ENCODE measurements around the gene ENTR1. TPM values are rescaled to one million over a fixed set of nuclear protein-coding genes. Genes with fewer than 3 reads are reported as not detected.

Gene ENTR1
- total RNA-seq, 2 donors from 2014 or later: 19.9 to 52.5 TPM

- H3K27ac ChIP-seq: peak within 1 kb of the TSS in 1 of 2 donors; percentile 57
- peak; percentile 73 for DNase-seq (ENCODE audit: low spot score)
- H3K4me1 ChIP-seq (replicated peaks): peaks cover 12% of the 10 kb centered on the region
- H3K4me3 ChIP-seq: peak within 1 kb of the TSS; percentile 71 to 95
- TF ChIP-seq POLR2A (IDR thresholded peaks at IDR 0.05) (peak; percentile 45), CTCF (IDR thresholded peaks at IDR 0.05) (peak; percentile 94 to 99 (median 98)), POLR2AphosphoS5 (IDR thresholded peaks at IDR 0.05) (peak; percentile 75)
- no peaks in the 10 kb centered on the region for H3K9me3 ChIP-seq
- peaks cover 0 to 5% of the 10 kb centered on the region in 2 donors for H3K36me3 ChIP-seq
- no peaks in the 10 kb centered on the region for H3K27me3 ChIP-seq (replicated peaks; ENCODE audit: insufficient read depth)
- WGBS: 7% methylated on average over 55 of the region's 71 CpGs
- intact Hi-C loops (cut with DNase I): no loop called here
Observed at GRCh38 chr9:136400038-136400834, 10.2 kb downstream of the ENTR1 start, which contains the start of gene SNAPC4. Gene SNAPC4 (minus strand): TSS chr9:136400170. CDS start chr9:136398428, 1,742 bp downstream.

GRCh38 chr9:136399176-136400037 lies 11.0 kb downstream of the ENTR1 start:
- intact Hi-C loops (cut with DNase I): no loop called here
- peak overlapping the region in 1 of 2 donors; percentile 57 for H3K27ac ChIP-seq
- H3K4me3 ChIP-seq: peak overlapping the region; percentile 71 to 95
- no peak for DNase-seq (ENCODE audit: low spot score)
- H3K4me1 ChIP-seq (replicated peaks): peaks cover 12% of the 10 kb centered on the region
- H3K27me3 ChIP-seq (replicated peaks; ENCODE audit: insufficient read depth): no peaks in the 10 kb centered on the region
- TF ChIP-seq CTCF (IDR thresholded peaks at IDR 0.05) (no peak), POLR2A (IDR thresholded peaks at IDR 0.05) (no peak), POLR2AphosphoS5 (IDR thresholded peaks at IDR 0.05) (no peak)
- H3K9me3 ChIP-seq: no peaks in the 10 kb centered on the region
- H3K36me3 ChIP-seq: peaks cover 6 to 11% of the 10 kb centered on the region in 2 donors
- 2% methylated on average over 33 of the region's 67 CpGs for WGBS

- no peaks in the 10 kb centered on the region for H3K27me3 ChIP-seq (replicated peaks; ENCODE audit: insufficient read depth)
- H3K9me3 ChIP-seq: no peaks in the 10 kb centered on the region
- peaks cover 11 to 17% of the 10 kb centered on the region in 2 donors for H3K36me3 ChIP-seq
- H3K27ac ChIP-seq: no peak overlapping the region
- intact Hi-C loops (cut with DNase I): no loop called here
- H3K4me1 ChIP-seq (replicated peaks): peaks cover 12% of the 10 kb centered on the region
- WGBS: 94% methylated on average over 12 of the region's 12 CpGs
- no peak for DNase-seq (ENCODE audit: low spot score)
- H3K4me3 ChIP-seq: no peak overlapping the region
- TF ChIP-seq POLR2AphosphoS5 (IDR thresholded peaks at IDR 0.05) (no peak), CTCF (IDR thresholded peaks at IDR 0.05) (no peak), POLR2A (IDR thresholded peaks at IDR 0.05) (no peak)
Observed at GRCh38 chr9:136398286-136398685, 12.1 kb downstream of the ENTR1 start.

- DNase-seq (ENCODE audit: low spot score): no peak
- no peaks in the 10 kb centered on the region for H3K27me3 ChIP-seq (replicated peaks; ENCODE audit: insufficient read depth)
- no peak overlapping the region for H3K27ac ChIP-seq
- no peak overlapping the region for H3K4me3 ChIP-seq
- H3K4me1 ChIP-seq (replicated peaks): peaks cover 12% of the 10 kb centered on the region
- H3K36me3 ChIP-seq: peaks cover 11 to 19% of the 10 kb centered on the region in 2 donors
- no peak for TF ChIP-seq POLR2A (IDR thresholded peaks at IDR 0.05)
- no peak for TF ChIP-seq CTCF (IDR thresholded peaks at IDR 0.05)
- TF ChIP-seq POLR2AphosphoS5 (IDR thresholded peaks at IDR 0.05): no peak
- no peaks in the 10 kb centered on the region for H3K9me3 ChIP-seq
- intact Hi-C loops (cut with DNase I): no loop called here
- WGBS: 77% methylated on average over 6 of the region's 6 CpGs
Observed at GRCh38 chr9:136397643-136398042, 12.8 kb downstream of the ENTR1 start.
